G401 (cell line): Measurements from ENCODE around the gene FGB. TPM values are rescaled to one million over a fixed set of nuclear protein-coding genes. Genes with fewer than 3 reads are reported as not detected.
"Not testable (repeated sequence)": the region's sequence is repeated elsewhere in the genome, so short reads cannot be mapped to it uniquely, and the experiment has no call there.

Experiments
- DNase-seq: peaks from one replicate; pipeline ENCODE4 v3.0.0-alpha.2; 2015; ENCODE audit warnings: low spot score
- in situ Hi-C: cut with HindIII; loops from 2 replicates; pipeline ENCODE4 v1.10.0; 2016; ENCODE audit warnings: low sequenced_read_pairs, mixed read lengths
- total RNA-seq: library from RNA; depleted of rRNA; stranded (reverse); fragments of >200 nt; shearing (Covaris generic); gene quantifications from 2 replicates; pipeline ENCODE4 v1.2.3, GENCODE V29; 2014

FGB gene
- total RNA-seq, 1 experiment from 2014 or later: not detected

DNA sequence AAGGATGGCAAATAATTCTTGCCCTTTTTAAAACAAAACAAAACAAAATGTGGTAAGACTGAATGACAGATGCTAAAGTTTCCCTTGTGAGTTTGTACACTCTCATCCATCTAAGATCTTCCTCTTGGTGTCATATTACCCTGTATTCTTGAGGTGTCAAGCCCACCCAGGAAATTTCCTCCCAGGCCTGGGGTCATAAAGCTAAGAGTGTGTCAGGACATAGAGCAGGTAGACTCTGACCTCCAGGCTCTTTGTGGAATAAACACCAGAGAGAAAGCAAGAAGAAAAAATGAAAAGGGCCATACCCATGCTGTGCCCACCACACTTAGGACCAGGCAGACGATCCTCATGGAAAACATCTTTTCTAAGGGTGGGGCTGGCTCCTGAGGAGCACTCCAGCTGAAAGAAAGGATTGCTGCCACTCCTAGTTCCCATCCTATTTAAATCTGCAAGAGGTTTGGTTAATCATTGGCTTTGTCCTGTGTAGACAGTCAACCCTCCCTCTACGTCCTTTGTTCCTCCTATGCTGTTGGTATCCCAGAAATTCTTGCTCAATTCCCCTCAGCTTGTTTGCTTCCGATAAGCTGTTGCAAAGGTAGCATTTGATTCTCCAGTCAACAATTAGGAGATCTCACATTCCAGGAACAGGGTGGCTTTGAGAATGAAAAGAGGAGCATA lies 27.7 kb downstream of the FGB start, which contains the start of gene FGA:
FGA (minus strand) TSS at position 414 of the 678 bp plus-strand sequence; CDS start at position 359, 55 bp downstream.
- in situ Hi-C loops: no loop called here
- no peak for DNase-seq

DNA sequence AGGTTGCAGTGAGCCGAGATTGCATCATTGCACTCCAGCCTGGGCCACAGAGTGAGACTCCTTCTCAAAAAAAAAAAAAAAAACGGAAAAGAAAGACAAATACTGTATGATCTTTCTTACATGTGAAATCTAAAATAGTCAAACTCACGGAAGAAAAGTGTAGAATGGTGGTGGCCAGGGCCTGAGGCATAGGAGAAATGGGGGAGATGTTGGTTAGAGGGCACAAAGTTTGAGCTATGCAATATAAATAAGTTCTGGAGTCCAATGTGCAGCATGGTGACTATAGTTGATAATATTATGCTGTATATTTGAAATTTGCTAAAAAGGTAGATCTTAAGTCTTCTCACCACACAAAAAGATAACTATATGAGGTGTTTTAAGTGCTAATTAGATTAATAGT lies 29.1 kb downstream of the FGB start:
- DNase-seq: no peak
- in situ Hi-C loops: no loop called here

GRCh38 chr4:154593868-154594267 lies 31.1 kb downstream of the FGB start:
- no peak for DNase-seq
- in situ Hi-C loops: no loop called here

DNA sequence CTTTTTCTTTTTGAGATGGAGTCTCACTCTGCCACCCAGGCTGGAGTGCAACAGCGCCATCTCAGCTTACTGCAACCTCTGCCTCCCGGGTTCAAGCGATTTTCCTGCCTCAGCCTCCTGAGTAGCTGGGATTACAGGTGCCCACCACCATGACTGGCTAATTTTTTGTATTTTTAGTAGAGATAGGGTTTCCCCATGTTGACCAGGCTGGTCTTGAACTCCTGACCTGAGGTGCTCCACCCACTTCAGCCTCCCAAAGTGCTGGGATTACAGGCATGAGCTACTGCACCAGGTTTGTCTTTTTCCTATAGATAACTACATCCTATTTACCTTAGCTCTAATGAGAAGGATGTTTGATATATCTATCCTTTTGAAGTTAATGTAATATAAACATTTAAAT lies 31.5 kb downstream of the FGB start:
- DNase-seq: not testable (repeated sequence)

GRCh38 chr4:154595807-154596206 lies 33.0 kb downstream of the FGB start:
- in situ Hi-C loops: no loop called here

More for the DNA sequence above, 31.5 kb downstream of the FGB start:
- in situ Hi-C loops: not testable (repeated sequence)

DNA sequence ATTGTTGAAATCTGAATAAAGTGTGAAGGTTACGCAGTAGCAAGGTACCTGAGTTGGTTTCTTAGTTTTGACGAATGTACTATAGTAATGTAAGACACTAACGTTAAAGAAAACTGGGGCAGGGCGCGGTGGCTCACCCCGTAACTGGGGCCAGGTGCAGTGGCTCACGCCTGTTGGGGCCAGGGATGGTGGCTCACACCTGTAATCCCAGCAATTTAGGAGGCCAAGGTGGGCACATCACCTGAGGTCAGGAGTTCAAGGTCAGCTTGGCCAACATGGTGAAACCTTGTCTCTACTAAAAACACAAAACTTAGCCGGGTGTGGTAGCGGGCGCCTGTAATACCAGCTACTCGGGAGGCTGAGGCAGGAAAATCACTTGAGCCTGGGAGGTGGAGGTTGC lies 34.5 kb downstream of the FGB start:
- in situ Hi-C loops, DNase-seq: not testable (repeated sequence)

More at GRCh38 chr4:154595807-154596206, 33.0 kb downstream of the FGB start:
- no peak for DNase-seq

- no peak for DNase-seq
- in situ Hi-C loops: no loop called here
These were observed 35.3 kb downstream of the FGB start for GRCh38 chr4:154597798-154598774.

DNA sequence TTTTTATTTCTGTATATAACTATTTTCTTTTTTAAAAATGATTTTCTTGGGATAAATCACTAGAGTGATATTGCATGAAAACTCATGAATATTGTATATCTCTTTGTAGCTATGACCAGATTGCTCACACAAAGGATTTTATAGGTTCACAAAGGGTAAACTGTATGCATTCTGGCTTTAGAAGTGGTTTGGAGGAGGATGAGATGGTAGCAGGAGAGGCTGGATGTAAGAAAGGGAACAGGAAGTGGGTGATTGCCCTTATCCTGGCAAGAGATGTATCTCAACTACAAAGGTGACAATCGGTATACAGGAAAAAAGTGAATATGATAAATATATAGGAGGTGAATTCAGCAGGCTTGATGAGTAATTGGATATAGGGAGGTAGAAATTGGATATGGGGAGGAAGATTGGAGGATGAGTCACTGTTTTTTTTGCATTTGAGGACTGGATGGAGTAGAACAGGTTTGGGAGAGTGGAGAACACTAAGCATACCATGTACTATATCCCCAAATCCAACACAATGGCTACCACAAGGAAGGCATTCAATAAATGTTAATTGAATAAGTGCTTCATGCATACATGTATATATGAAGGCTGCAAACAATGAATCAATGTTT lies 39.7 kb downstream of the FGB start:
- no peak for DNase-seq
- in situ Hi-C loops: no loop called here

DNA sequence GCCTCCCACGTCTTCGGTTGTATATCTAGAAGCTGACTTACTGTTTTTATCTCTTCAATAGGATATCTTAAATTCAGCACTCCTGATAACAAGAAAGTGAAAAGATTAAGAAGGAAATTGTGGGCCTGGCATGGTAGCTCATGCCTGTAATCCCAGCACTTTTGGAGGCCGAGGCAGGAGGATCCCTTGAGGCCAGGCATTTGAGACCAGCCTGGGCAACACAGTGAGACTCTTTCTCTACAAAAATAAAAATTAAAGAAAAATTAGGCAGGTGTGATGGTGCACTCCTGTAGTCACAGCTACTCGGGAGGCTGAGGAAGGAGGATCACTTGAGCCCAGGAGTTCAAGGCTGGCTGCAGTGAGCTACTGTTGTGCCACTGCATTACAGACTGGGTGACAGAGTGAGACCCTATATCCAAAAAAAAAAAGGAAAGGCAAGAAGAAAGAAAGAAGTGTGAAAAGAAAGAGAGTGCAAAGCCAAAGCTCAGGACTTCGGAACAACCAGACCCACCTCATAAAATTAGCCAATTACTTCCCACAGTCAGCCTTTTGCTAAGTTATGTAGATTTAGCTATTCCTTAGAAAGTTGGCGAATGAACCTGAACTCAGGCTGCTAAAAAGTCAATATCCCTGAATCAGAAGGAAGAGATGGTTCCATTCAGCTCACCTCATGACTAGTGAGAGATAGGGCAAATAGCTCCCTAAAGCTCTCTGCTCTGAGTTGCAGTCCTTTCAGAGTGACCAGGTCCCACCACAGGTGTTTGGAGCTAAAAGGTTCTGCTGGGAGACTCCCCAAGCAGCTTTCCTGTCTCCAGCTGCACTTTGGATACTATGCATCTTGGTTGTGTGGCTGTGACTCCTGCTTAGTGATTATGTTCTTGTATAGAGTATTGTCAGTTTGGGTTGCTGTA lies 40.5 kb downstream of the FGB start:
- no peak for DNase-seq
- in situ Hi-C loops: no loop called here

DNA sequence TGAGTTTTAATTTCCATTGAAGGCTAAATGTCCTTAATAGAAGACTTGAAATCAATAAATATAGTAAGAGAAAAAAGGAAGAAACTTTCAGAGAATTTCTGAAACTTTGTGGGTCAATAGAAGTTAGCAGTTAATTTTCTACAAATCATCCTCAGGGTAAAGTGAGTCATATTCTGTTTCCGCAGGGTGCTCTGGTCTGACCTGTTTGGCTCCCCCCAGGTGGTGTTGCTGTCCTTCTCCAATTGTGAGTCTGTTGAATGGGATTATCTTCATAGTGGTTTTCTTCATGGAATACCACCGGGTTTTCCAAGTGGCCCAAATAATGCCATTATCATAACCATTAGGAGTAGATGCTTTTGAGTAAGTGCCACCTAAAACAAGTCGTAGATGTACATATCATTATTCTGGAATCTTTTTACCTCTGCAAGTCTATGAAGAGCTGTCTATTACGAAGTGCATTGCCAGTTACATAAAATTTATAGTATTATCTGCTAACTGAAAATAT lies 41.9 kb downstream of the FGB start:
- no peak for DNase-seq
- in situ Hi-C loops: no loop called here

DNA sequence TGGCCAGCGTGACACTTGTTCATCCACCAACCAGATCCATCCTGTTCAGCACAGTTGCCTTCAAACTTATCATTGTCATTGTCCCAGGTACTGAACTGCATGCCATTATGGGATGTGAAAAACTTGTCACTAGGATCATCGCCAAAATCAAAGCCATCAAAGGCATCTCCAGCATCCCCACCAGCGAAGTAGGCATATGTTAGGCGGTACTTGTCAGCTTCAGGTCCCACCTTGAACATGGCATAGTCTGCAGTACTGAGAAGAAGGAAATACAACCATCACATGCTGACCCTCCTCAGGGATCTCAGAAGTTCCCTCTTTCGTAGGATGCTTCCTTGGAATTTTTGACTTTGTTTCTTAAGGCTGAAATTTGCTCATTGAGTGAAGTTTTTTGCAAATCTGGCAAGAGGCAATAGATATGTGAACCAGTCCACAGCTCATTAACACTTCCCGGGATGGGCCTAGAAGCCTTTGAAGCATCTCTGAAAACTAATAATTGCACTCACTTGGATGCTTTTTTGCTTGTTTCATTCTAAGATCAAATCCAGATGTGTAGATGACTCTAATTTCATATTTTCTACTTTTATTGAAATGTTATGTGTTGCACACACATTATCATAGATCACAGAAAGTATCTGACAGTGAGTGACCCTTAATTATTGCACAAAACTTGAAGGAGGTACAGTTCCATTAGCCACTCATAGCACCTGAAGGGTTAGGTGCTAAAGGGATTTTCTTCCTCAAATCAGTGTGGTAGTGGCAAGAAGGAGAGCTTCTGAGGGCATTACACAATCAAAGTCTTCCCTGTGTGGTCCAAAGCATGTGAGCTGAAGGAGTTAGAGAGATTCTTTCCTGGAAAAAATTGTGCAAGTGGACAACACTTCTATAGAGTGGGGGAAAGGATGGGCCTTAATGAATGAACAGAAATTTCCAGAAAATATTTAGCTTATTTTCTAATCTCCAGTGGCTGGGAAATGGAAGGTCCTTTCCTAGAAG lies 44.2 kb downstream of the FGB start:
- in situ Hi-C loops: no loop called here
- DNase-seq: no peak

GRCh38 chr4:154608361-154609252 lies 45.8 kb downstream of the FGB start:
- DNase-seq: no peak
- in situ Hi-C loops: no loop called here

DNA sequence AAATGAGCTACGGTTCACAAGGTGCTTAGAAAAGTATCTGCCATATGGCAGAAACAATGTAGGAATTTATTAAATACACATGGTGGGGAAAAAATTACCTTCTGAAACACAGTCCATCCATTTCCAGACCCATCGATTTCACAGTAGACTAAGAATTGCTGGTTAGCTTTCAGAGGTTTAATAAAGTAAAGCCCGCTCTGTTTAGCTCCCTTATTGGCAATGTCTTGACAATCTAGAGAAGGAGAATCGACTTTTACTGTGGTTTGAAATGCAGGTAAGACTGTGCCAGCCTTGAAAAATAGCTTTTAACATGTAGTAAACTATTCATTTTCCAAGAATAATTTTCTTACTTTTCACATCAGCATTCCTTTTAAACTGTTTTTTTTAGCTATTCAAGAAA lies 46.7 kb downstream of the FGB start:
- in situ Hi-C loops: no loop called here
- DNase-seq: no peak

GRCh38 chr4:154610582-154610981 lies 47.8 kb downstream of the FGB start:
- no peak for DNase-seq
- in situ Hi-C loops: no loop called here

DNA sequence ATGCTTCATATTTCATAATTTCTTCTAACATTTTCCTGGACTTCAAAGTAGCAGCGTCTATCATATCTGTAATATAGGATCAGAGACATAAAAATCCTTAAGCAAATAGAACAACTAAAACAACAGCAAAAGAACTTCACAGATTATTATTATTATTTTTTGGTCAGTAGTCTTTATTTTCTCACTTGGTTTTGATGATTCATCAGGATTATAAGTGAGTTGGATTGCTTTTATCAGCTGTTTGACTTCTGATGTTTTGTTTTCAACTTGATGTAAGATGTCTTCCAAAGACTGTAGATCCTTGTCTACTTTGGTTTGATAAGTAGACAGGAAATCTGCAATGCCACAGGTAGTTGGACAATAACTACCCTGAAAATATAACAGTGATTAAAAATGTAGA lies 49.0 kb downstream of the FGB start:
- no peak for DNase-seq
- in situ Hi-C loops: no loop called here
